ENCODE data around the gene OPN1SW. TPM values are rescaled to one million over a fixed set of nuclear protein-coding genes. Genes with fewer than 3 reads are reported as not detected.

The OPN1SW gene
- total and polyA plus RNA-seq, 9 of the 15 experiments (the other 6 are each of a cell fraction or from before 2014, with no cell fraction given) = 0.84 to 1.0 TPM; not detected in 7

- TF ChIP-seq UBTF (IDR thresholded peaks at IDR 0.05; ENCODE audit: borderline replicate concordance in 1 of 2, low read depth in 2 of 2, low read length in 2 of 2) = no peak
- no peak for TF ChIP-seq FOSL1 (tag; conservative IDR thresholded peaks at IDR 0.05)
- no peak for TF ChIP-seq POLR2AphosphoS2 (IDR thresholded peaks at IDR 0.05; ENCODE audit: low read length)
- no peak for TF ChIP-seq E2F5 (CRISPR knock-in tag; IDR thresholded peaks at IDR 0.05)
- TF ChIP-seq MTA3 (IDR thresholded peaks at IDR 0.05; ENCODE audit: borderline replicate concordance) = 0 out of 2 replicates have a peak, but pooled peaks have one; percentile 17
- 0 out of 2 replicates have a peak, but pooled peaks have one; percentile 4 for TF ChIP-seq ELF4 (CRISPR knock-in tag; IDR thresholded peaks at IDR 0.05)
- TF ChIP-seq USF2 (CRISPR knock-in tag; IDR thresholded peaks at IDR 0.05) = no peak
- no peak for TF ChIP-seq ZBTB2 (IDR thresholded peaks at IDR 0.05)
- 0 out of 2 replicates have a peak, but pooled peaks have one; percentile 41 for TF ChIP-seq LARP7 (IDR thresholded peaks at IDR 0.05)
- TF ChIP-seq HEY1 (CRISPR knock-in tag; IDR thresholded peaks at IDR 0.05; ENCODE audit: borderline replicate concordance) = no peak
- TF ChIP-seq HMBOX1 (IDR thresholded peaks at IDR 0.05) = peak; percentile 93
- no peak for TF ChIP-seq ATF3 (IDR thresholded peaks at IDR 0.05)
- no peak; the same call in 1 of the 2 replicates for TF ChIP-seq ATF3 (CRISPR knock-in tag; conservative IDR thresholded peaks at IDR 0.05)
- no peak for TF ChIP-seq ZNF707 (CRISPR knock-in tag; conservative IDR thresholded peaks at IDR 0.05)
- no peak for TF ChIP-seq E2F4 (CRISPR knock-in tag; IDR thresholded peaks at IDR 0.05; ENCODE audit: low read depth)
- no peak for TF ChIP-seq ELK1 (CRISPR knock-in tag; IDR thresholded peaks at IDR 0.05)
- no peak for TF ChIP-seq NFE2 (IDR thresholded peaks at IDR 0.05; ENCODE audit: low read depth)
- TF ChIP-seq ARID1B (IDR thresholded peaks at IDR 0.05) = peak; percentile 21; the same call in 1 of the 2 replicates
Observed at GRCh38 chr7:128737867-128738385, 37.7 kb downstream of the OPN1SW start (continued).

Data from K562 (cell line).